Gastrocnemius medialis (tissue), 4 donors: Measurements from ENCODE around the gene BASP1.

ENCODE experiments used
- POLR2A ChIP-seq, 2 donors: fragments of 450-650 bp; IDR thresholded peaks; one replicate each; pipeline ENCODE4 v1.6.1; 2017; ENCODE audit warnings: antibody characterized with exemption in 2 of 2, mild to moderate bottlenecking in 2 of 2, moderate library complexity in 2 of 2
- TF ChIP-seq, protein P1 (sequence below), 5 experiments: fragments of 450-650 bp in 3 of 5; fragments of 200-600 bp in 2 of 5; sonication (generic) in 2 of 5; IDR thresholded peaks in 4 of 5; conservative IDR thresholded peaks in 1 of 5; 1 replicate in 4 of 5; 2 replicates in 1 of 5; pipeline ENCODE4 v1.5.1; 2016 to 2019; ENCODE audit warnings: antibody characterized with exemption in 5 of 5, mild to moderate bottlenecking in 3 of 5, moderate library complexity in 3 of 5

DNA sequence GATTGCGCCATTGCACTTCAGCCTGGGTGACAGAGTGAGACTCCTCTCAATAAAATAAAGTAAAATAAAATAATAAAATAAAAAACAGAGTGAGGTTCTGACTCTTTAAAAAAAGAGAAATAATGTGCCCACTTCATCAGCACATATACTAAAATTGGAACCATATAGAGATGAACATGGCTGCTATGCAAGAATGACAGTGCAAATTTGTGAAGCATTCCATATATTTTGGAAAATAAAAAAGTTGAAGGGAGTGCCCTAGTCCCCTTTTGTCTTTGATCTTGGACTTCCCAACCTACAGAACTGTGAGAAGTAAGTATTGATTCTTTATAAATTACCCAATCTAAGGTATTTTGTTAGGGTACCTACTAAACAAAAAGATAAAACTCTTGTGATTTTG is 23.1 kb downstream of the BASP1 start:
- TF ChIP-seq, protein P1, sequence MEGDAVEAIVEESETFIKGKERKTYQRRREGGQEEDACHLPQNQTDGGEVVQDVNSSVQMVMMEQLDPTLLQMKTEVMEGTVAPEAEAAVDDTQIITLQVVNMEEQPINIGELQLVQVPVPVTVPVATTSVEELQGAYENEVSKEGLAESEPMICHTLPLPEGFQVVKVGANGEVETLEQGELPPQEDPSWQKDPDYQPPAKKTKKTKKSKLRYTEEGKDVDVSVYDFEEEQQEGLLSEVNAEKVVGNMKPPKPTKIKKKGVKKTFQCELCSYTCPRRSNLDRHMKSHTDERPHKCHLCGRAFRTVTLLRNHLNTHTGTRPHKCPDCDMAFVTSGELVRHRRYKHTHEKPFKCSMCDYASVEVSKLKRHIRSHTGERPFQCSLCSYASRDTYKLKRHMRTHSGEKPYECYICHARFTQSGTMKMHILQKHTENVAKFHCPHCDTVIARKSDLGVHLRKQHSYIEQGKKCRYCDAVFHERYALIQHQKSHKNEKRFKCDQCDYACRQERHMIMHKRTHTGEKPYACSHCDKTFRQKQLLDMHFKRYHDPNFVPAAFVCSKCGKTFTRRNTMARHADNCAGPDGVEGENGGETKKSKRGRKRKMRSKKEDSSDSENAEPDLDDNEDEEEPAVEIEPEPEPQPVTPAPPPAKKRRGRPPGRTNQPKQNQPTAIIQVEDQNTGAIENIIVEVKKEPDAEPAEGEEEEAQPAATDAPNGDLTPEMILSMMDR (IDR thresholded peaks at IDR 0.05 in 4 of 5, conservative IDR thresholded peaks at IDR 0.05 in 1 of 5) = no peak
- no peak for TF ChIP-seq POLR2A (IDR thresholded peaks at IDR 0.05)
